GM10248 (cell line): ENCODE measurements around the gene GPR39.

Source experiments
- CTCF ChIA-PET: fragments of 300-600 bp; sonication (Branson Sonifier 250); formaldehyde crosslinking; extraction: SDS; loops from one replicate; lab custom pipeline; 2021; ENCODE audit warnings: antibody characterized with exemption; lab: Yijun Ruan, JAX
- POLR2A ChIA-PET: fragments of 350-650 bp; sonication (Branson Sonifier 250); formaldehyde crosslinking; extraction: SDS; loops from one replicate; lab custom pipeline; 2020; ENCODE audit warnings: antibody characterized with exemption; lab: Yijun Ruan, JAX
- DNase-seq: peaks from one replicate; pipeline ENCODE4 v3.0.0; 2012; ENCODE audit errors: extremely low spot score
- TF ChIP-seq, protein P1 (sequence below): IDR thresholded peaks from 2 replicates; pipeline ENCODE4 v1.5.1; 2012; ENCODE audit warnings: mild to moderate bottlenecking, low read depth; ENCODE audit errors: extremely low read depth, missing control alignments, control extremely low read depth

Gene GPR39

DNA sequence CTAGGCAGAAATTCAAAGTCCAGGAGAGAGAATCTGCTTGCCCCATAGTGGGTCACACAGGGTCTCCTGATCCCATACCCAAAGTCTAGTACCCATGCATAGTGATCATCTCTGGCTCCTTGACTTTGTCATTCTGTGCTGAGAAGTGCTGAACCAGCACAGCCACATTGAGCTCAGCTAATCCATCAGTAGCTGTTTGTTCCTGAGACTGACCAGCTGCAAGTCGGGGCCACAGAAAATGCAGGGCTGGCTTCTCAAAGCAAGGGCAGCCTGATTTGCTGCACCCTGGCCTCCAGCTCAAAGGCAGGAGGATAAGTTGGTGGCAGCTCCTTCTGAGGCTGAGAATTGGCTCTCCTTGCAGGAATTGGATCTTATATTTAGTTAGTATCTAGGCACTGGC lies 181.2 kb downstream of the GPR39 start:
- DNase-seq = no peak
- CTCF ChIA-PET = interaction anchor here (1.4 kb wide), 1 partner anchor 10 kb away, joined by 3 read pairs; no protein-coding TSS in a partner anchor
- POLR2A ChIA-PET = no interaction called here
- TF ChIP-seq, protein P1, sequence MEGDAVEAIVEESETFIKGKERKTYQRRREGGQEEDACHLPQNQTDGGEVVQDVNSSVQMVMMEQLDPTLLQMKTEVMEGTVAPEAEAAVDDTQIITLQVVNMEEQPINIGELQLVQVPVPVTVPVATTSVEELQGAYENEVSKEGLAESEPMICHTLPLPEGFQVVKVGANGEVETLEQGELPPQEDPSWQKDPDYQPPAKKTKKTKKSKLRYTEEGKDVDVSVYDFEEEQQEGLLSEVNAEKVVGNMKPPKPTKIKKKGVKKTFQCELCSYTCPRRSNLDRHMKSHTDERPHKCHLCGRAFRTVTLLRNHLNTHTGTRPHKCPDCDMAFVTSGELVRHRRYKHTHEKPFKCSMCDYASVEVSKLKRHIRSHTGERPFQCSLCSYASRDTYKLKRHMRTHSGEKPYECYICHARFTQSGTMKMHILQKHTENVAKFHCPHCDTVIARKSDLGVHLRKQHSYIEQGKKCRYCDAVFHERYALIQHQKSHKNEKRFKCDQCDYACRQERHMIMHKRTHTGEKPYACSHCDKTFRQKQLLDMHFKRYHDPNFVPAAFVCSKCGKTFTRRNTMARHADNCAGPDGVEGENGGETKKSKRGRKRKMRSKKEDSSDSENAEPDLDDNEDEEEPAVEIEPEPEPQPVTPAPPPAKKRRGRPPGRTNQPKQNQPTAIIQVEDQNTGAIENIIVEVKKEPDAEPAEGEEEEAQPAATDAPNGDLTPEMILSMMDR = no peak

DNA sequence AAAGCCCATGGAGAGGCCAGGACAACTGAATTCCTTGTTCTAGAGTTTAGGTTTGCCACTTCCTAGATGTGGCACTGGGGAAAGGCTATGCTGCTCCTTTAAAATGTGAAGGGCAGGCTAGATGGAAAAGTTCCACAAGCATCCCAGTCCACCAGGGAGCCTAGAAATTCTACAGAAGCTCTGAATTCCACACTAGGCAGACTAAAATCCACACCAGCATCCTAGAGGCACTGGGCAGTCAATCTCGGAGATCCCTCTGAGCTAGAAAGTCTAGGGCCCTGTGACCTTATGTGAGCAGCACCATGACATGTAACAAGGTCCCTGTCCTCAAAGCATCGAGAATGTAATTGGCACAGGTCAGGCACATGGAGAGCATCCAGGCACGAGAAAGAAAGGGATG lies 181.9 kb downstream of the GPR39 start:
- ChIA-PET POLR2A (no interaction called here), CTCF (no interaction called here)
- TF ChIP-seq, protein P1 = no peak
- no peak for DNase-seq

DNA sequence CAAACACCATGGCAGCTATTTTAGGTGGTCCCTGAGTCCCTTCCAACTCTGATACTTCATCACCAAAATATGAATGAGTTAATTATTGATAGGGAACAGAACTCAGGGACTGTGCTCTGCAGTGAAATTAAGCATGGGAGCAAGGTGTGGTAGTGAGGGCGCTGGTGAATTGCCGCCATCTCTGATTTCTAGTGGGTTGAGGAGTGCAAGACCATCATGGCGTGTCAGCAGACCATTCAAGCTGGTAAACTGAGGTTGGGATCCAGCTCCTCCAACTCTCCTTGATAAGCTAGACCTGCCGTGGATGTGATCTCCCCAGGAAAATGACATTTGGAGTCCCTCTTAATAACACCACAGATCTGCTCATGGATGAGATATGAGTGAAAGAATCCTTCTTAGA lies 183.0 kb downstream of the GPR39 start:
- TF ChIP-seq, protein P1 = no peak
- CTCF ChIA-PET = no interaction called here
- DNase-seq = no peak
- POLR2A ChIA-PET = no interaction called here

DNA sequence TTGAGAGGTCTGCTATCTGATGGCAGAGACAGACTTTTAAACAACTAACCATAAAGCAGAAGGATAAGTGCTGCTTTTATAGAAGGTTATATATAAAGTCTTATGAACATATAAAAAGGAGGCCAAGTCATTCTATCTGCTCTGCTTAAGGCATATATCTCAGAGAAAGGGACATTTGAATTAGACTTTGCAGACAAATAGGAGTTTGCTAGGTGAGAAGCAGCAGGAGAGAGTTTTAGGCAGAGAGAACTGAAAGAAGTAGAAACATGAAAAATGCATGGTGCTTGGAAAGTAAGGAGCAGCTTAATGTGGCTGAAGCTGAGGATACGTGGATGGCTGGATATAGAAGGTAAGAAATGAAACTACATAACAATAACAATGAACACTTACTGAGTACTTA lies 188.0 kb downstream of the GPR39 start:
- DNase-seq = no peak
- TF ChIP-seq, protein P1 = no peak
- CTCF ChIA-PET = no interaction called here
- POLR2A ChIA-PET = no interaction called here

DNA sequence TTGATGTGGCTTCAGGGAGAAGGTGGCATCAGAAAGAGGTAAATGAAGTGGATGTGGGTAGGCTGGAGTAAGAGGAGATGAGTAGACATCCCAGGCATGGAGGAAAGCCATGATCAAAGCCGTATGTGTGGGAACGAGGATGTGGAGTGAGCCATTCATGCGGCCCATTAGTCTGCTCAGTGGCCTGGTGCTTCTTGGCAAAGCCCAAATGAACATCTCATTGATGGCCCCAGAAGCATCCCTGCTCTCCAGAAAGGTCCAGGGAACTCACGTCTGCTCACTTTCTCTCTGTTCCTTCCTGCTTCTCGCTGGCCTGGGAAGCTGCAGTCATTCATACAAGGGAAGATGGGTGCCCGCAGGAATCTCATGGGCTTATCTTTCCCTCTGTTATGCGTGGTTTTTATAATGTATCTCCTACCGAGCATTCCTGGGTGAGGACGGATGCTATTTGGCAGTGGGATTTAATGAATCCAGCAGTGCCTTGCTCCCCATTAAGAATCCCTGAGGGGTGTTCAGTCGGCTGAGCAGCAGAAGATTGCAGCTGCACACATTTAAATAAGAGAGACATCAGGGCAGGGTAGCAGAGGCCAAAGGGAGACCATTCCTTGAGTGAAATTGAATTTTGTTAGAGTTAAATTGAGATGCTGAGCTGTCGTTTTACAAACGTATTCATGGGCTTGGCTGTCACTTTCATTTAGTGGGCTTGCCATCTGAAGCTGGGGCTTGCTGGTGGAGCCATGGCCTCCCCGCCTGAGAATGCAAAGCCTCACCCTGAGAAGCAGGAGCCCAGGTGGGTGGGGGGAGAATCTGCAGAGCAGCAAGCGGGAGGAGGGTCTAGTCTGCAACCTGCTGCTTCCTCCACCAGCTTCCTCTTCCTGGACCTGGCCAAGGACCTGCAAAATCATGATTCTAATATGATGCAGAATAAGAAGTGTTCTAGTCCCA lies 188.9 kb downstream of the GPR39 start:
- TF ChIP-seq, protein P1 = no peak
- ChIA-PET CTCF (interaction anchor here (1.4 kb wide), 1 partner anchor 13 kb away, joined by 3 read pairs; no protein-coding TSS in a partner anchor), POLR2A (no interaction called here)
- DNase-seq = no peak

DNA sequence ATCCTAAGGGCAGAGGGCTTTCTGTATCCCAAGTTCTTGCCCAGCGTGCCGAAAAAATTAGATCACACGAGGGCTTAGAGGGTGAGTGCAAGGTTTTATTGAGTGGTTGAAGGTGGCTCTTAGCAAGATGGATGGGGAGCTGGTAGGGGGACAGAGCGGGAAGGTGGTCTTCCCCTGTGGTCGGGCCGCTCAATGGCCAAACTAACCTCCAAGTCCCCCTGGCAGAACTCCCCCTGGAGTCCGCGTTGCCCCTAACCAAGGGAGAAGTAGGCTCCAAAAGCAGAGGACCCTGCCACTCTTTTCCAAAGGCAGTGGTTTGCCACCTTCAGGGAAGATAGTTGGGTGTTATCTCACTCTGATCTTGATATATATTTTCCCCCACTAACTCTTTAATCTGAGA lies 190.0 kb downstream of the GPR39 start:
- TF ChIP-seq, protein P1 = no peak
- no peak for DNase-seq
- POLR2A ChIA-PET = no interaction called here
- CTCF ChIA-PET = interaction anchor here (1.5 kb wide), 1 partner anchor 10 kb away, joined by 4 read pairs; no protein-coding TSS in a partner anchor
